Sigmoid colon (tissue), 7 donors: ENCODE data around the gene ARHGAP22. TPM values are rescaled to one million over a fixed set of nuclear protein-coding genes. Genes with fewer than 3 reads are reported as not detected.
"Not testable (repeated sequence)": the region's sequence is repeated elsewhere in the genome, so short reads cannot be mapped to it uniquely, and the experiment has no call there.

Experiments used
- DNase-seq: peaks from one replicate; pipeline ENCODE4 v3.0.0-alpha.2; 2019
- H3K27ac ChIP-seq, 4 donors: fragments of 200-600 bp; sonication (generic); one replicate each; pipeline ENCODE4 v1.5.1; 2016 to 2019; ENCODE audit warnings: mild to moderate bottlenecking in 1 of 4
- H3K27me3 ChIP-seq, 3 donors: fragments of 200-600 bp; sonication (generic); one replicate each; pipeline ENCODE4 v1.5.1; 2019; ENCODE audit warnings: mild to moderate bottlenecking in 1 of 3
- H3K36me3 ChIP-seq, 4 donors: fragments of 200-600 bp; sonication (generic); one replicate each; pipeline ENCODE4 v1.5.1; 2016 to 2019
- H3K4me1 ChIP-seq, 4 donors: fragments of 200-600 bp; sonication (generic); one replicate each; pipeline ENCODE4 v1.5.1; 2017 to 2019
- H3K4me3 ChIP-seq, 4 donors: fragments of 200-600 bp; sonication (generic); one replicate each; pipeline ENCODE4 v1.5.1; 2017 to 2019; ENCODE audit warnings: mild to moderate bottlenecking in 2 of 4, moderate library complexity in 1 of 4
- H3K9me3 ChIP-seq, 4 donors: fragments of 200-600 bp in 3 of 4; sonication (generic) in 3 of 4; one replicate each; pipeline versions ENCODE4 v1.5.1 to v1.6.1; 2013 to 2019
- CTCF ChIP-seq, 4 experiments: fragments of 450-650 bp in 3 of 4; fragments of 200-600 bp in 1 of 4; IDR thresholded peaks; one replicate each; pipeline ENCODE4 v1.5.1; 2016 to 2019; ENCODE audit warnings: antibody characterized with exemption in 4 of 4, mild to moderate bottlenecking in 3 of 4, moderate library complexity in 2 of 4
- EP300 ChIP-seq, 4 donors: sonication (generic); formaldehyde crosslinking; IDR thresholded peaks; one replicate each; pipeline ENCODE4 v1.6.1; 2017; ENCODE audit warnings: antibody characterized with exemption in 4 of 4
- POLR2A ChIP-seq, 2 donors: fragments of 450-650 bp; IDR thresholded peaks; one replicate each; pipeline ENCODE4 v1.6.1; 2016; ENCODE audit warnings: antibody characterized with exemption in 2 of 2, mild to moderate bottlenecking in 2 of 2, moderate library complexity in 2 of 2
- POLR2AphosphoS5 ChIP-seq, 4 donors: sonication (generic); formaldehyde crosslinking; IDR thresholded peaks; one replicate each; pipeline ENCODE4 v1.6.1; 2017; ENCODE audit warnings: antibody characterized with exemption in 4 of 4
- WGBS, 2 donors: extraction: QIAGEN DNeasy Blood & Tissue Kit; methylation state at CpG; one replicate each; pipeline ENCODE4 v1.1.7; 2013; 5-methylcytosine and 5-hydroxymethylcytosine counted together
- intact Hi-C: fragments of 100-400 bp; cut with DNase I; formaldehyde crosslinking; loops from one replicate; pipeline ENCODE4 v1.15.1; 2023
- polyA plus RNA-seq, 3 donors: library from polyadenylated mRNA; stranded (reverse); fragments of 200-250 nt; gene quantifications; one replicate each; pipeline ENCODE4 v1.2.3, GENCODE V29; 2013
- total RNA-seq, 4 donors: library from RNA; depleted of rRNA; stranded (reverse); fragments of >200 nt; gene quantifications; one replicate each; pipeline ENCODE4 v1.1.0, GENCODE V29; 2016
- donor health status: healthy with polysubstance abuse.
- donor health status: Bipolar disorder and iron deficiency.
- donor health status: healthy.

Gene ARHGAP22
- total and polyA plus RNA-seq, 7 donors: 1.2 to 6.4 (median 3.1) TPM

GRCh38 chr10:48430402-48430993 is 174.4 kb downstream of the ARHGAP22 start:
- WGBS, 2 donors: 91% methylated on average over 4 of the region's 4 CpGs
- intact Hi-C loops: no loop called here
- Histone ChIP-seq H3K36me3 (peaks cover 0 to 57% (median 8%) of the 10 kb centered on the region in 4 donors), H3K27me3 (no peaks in the 10 kb centered on the region), H3K9me3 (no peaks in the 10 kb centered on the region), H3K27ac (no peak overlapping the region), H3K4me3 (no peak overlapping the region), H3K4me1 (no peaks in the 10 kb centered on the region)
- DNase-seq: no peak
- TF ChIP-seq CTCF (IDR thresholded peaks at IDR 0.05): no peak
- TF ChIP-seq POLR2AphosphoS5 (IDR thresholded peaks at IDR 0.05): no peak
- TF ChIP-seq EP300 (IDR thresholded peaks at IDR 0.05): no peak

- no peak for DNase-seq
- intact Hi-C loops: no loop called here
- H3K27ac ChIP-seq: no peak overlapping the region
- no peak overlapping the region for H3K4me3 ChIP-seq
- 97 to 98% methylated on average over 1 of the region's 1 CpG for WGBS, 2 donors
- no peaks in the 10 kb centered on the region for H3K4me1 ChIP-seq
- TF ChIP-seq EP300 (IDR thresholded peaks at IDR 0.05) (no peak), CTCF (IDR thresholded peaks at IDR 0.05) (no peak), POLR2AphosphoS5 (IDR thresholded peaks at IDR 0.05) (no peak), POLR2A (IDR thresholded peaks at IDR 0.05) (no peak)
- peaks cover 0 to 46% (median 5%) of the 10 kb centered on the region in 4 donors for H3K36me3 ChIP-seq
- no peaks in the 10 kb centered on the region for H3K9me3 ChIP-seq
- H3K27me3 ChIP-seq: no peaks in the 10 kb centered on the region
Measured at GRCh38 chr10:48429309-48429708, 175.6 kb downstream of the ARHGAP22 start.

- Histone ChIP-seq H3K9me3 (no peaks in the 10 kb centered on the region), H3K27me3 (no peaks in the 10 kb centered on the region), H3K36me3 (peaks cover 0 to 46% (median 5%) of the 10 kb centered on the region in 4 donors), H3K4me1 (no peaks in the 10 kb centered on the region), H3K27ac (no peak overlapping the region), H3K4me3 (no peak overlapping the region)
- DNase-seq: no peak
- intact Hi-C loops: no loop called here
- WGBS, 2 donors: 97 to 98% methylated on average over 3 of the region's 3 CpGs
- TF ChIP-seq EP300 (IDR thresholded peaks at IDR 0.05): no peak
- no peak for TF ChIP-seq POLR2AphosphoS5 (IDR thresholded peaks at IDR 0.05)
- TF ChIP-seq POLR2A (IDR thresholded peaks at IDR 0.05): no peak
- no peak for TF ChIP-seq CTCF (IDR thresholded peaks at IDR 0.05)
Measured at GRCh38 chr10:48428896-48429295, 176.0 kb downstream of the ARHGAP22 start.

GRCh38 chr10:48423884-48424283 is 181.0 kb downstream of the ARHGAP22 start:
- DNase-seq: no peak
- H3K36me3 ChIP-seq: peaks cover 0 to 31% (median 5%) of the 10 kb centered on the region in 4 donors
- WGBS, 2 donors: 92 to 93% methylated on average over 4 of the region's 4 CpGs
- intact Hi-C loops: no loop called here
- no peak overlapping the region for H3K4me3 ChIP-seq
- no peaks in the 10 kb centered on the region for H3K4me1 ChIP-seq
- no peak overlapping the region for H3K27ac ChIP-seq
- no peaks in the 10 kb centered on the region for H3K9me3 ChIP-seq
- TF ChIP-seq POLR2A (IDR thresholded peaks at IDR 0.05) (no peak), CTCF (IDR thresholded peaks at IDR 0.05) (no peak), POLR2AphosphoS5 (IDR thresholded peaks at IDR 0.05) (no peak), EP300 (IDR thresholded peaks at IDR 0.05) (no peak)
- H3K27me3 ChIP-seq: no peaks in the 10 kb centered on the region

- peaks cover 0 to 12% (median under 1%) of the 10 kb centered on the region in 4 donors for H3K36me3 ChIP-seq
- DNase-seq, H3K4me1 ChIP-seq, H3K4me3 ChIP-seq, H3K27me3 ChIP-seq, H3K9me3 ChIP-seq, intact Hi-C loops, H3K27ac ChIP-seq: not testable (repeated sequence)
- WGBS, 2 donors: 94 to 95% methylated on average over 2 of the region's 2 CpGs
Measured at GRCh38 chr10:48421862-48422261, 183.0 kb downstream of the ARHGAP22 start.
